Ovary (tissue), 3 donors: ENCODE results near the gene MSI2.

Experiments
- CTCF ChIP-seq, 3 donors: fragments of 450-650 bp in 2 of 3; fragments of 200-600 bp in 1 of 3; IDR thresholded peaks; one replicate each; pipeline versions ENCODE4 v1.5.1 to v1.8.0; 2016 to 2022; ENCODE audit warnings: antibody characterized with exemption in 3 of 3, mild to moderate bottlenecking in 1 of 3
- POLR2A ChIP-seq: fragments of 450-650 bp; IDR thresholded peaks from one replicate; pipeline ENCODE4 v1.6.1; 2017; ENCODE audit warnings: antibody characterized with exemption, mild to moderate bottlenecking, moderate library complexity
- donor health status: DM: no; HTN: no; CAD: no.

DNA sequence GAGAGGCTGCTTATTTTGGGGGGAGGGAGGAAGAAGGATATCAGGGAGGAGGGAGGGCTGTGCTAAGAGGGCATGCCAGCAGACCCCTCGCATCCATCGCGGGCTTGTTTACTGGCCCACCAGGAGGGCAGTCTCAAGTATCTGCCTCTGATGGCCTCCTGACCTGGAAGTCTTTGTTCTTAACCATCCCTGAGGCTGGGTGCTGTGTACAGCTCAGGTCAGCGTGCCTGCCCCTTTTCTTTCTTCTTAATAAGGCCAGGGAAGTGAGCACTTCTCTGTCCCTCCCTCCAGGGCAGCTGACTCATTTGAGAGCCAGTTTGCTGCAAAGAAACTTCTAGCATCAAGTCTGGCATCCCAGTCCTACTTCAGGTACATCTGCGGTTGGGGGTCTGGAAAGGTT, 331.8 kb downstream of the MSI2 start:
- TF ChIP-seq CTCF (IDR thresholded peaks at IDR 0.05) (no peak), POLR2A (no peak)
